Small intestine (tissue), 7 donors: ENCODE data around the gene TMEM98. TPM values are rescaled to one million over a fixed set of nuclear protein-coding genes. Genes with fewer than 3 reads are reported as not detected.
"Not testable (repeated sequence)": the region's sequence is repeated elsewhere in the genome, so short reads cannot be mapped to it uniquely, and the experiment has no call there.

Source experiments
- DNase-seq, 2 donors: peaks; one replicate each; pipeline versions ENCODE4 v3.0.0 to v3.0.0-alpha.2; 2013
- FAIRE-seq: peaks from 2 replicates; lab custom pipeline; 2012; peaks lifted over from hg19 to GRCh38; lab: Jason Lieb, UNC
- H3K27ac ChIP-seq, 3 donors: one replicate each; pipeline ENCODE4 v1.5.1; 2013; ENCODE audit warnings: low read length in 2 of 3, mild to moderate bottlenecking in 2 of 3, control low read depth in 1 of 3, inconsistent platforms in 1 of 3, low read depth in 1 of 3, moderate library complexity in 1 of 3
- H3K27me3 ChIP-seq, 3 donors: one replicate each; pipeline ENCODE4 v1.6.1; 2013; ENCODE audit warnings: low read length in 3 of 3, inconsistent platforms in 1 of 3; ENCODE audit not compliant: control insufficient read depth in 3 of 3, insufficient read depth in 3 of 3
- H3K36me3 ChIP-seq, 3 donors: one replicate each; pipeline ENCODE4 v1.6.1; 2013; ENCODE audit warnings: low read length in 3 of 3, inconsistent platforms in 1 of 3, low read depth in 1 of 3, mild to moderate bottlenecking in 1 of 3, moderate library complexity in 1 of 3; ENCODE audit not compliant: control insufficient read depth in 3 of 3, insufficient read depth in 2 of 3
- H3K4me1 ChIP-seq, 3 donors: one replicate each; pipeline ENCODE4 v1.6.1; 2013; ENCODE audit warnings: low read length in 2 of 3, inconsistent platforms in 1 of 3, low read depth in 1 of 3, mild to moderate bottlenecking in 1 of 3, moderate library complexity in 1 of 3; ENCODE audit not compliant: control insufficient read depth in 3 of 3, insufficient read depth in 2 of 3
- H3K4me3 ChIP-seq, 3 donors: one replicate each; pipeline ENCODE4 v1.5.1; 2013; ENCODE audit warnings: low read length in 3 of 3, control low read depth in 1 of 3, inconsistent platforms in 1 of 3, low read depth in 1 of 3, mild to moderate bottlenecking in 1 of 3, moderate library complexity in 1 of 3
- H3K9me3 ChIP-seq, 2 donors: one replicate each; pipeline ENCODE4 v1.6.1; 2013; ENCODE audit warnings: low read depth in 1 of 2, low read length in 1 of 2; ENCODE audit not compliant: control insufficient read depth in 2 of 2, insufficient read depth in 1 of 2
- WGBS, 3 donors: extraction: QIAGEN DNeasy Blood & Tissue Kit; methylation state at CpG; one replicate each; pipeline ENCODE4 v1.1.7; 2013; 5-methylcytosine and 5-hydroxymethylcytosine counted together
- polyA plus RNA-seq, 4 donors: library from polyadenylated mRNA; stranded (reverse) in 3 of 4; unstranded in 1 of 4; fragments of 200-250 nt in 3 of 4; fragments of 120-200 nt in 1 of 4; gene quantifications; one replicate each; pipeline versions ENCODE4 v1.2.1 to v1.2.3, GENCODE V29; 2013
- donor health status: healthy with polysubstance abuse.
- donor health status: control.
- donor health status: control.
- donor health status: Bipolar disorder and iron deficiency.
- donor health status: healthy.

TMEM98 gene
- polyA plus RNA-seq, 4 donors: 52.8 to 203 (median 78.5) TPM

- not testable (repeated sequence) for DNase-seq, H3K27ac ChIP-seq, FAIRE-seq, H3K4me3 ChIP-seq, H3K36me3 ChIP-seq, H3K27me3 ChIP-seq, H3K4me1 ChIP-seq
- peaks cover 0 to 22% of the 10 kb centered on the region in 2 donors for H3K9me3 ChIP-seq
- WGBS, 3 donors: 71 to 90% (median 82%) methylated on average over 3 of the region's 3 CpGs
These were observed 53.7 kb downstream of the TMEM98 start for GRCh38 chr17:32981611-32982010.

GRCh38 chr17:32985050-32985756, 57.2 kb downstream of the TMEM98 start:
- H3K4me1 ChIP-seq: peaks cover 0 to 2% (median 0%) of the 10 kb centered on the region in 3 donors
- WGBS, 3 donors: 43 to 63% (median 44%) methylated on average over 4 of the region's 4 CpGs
- DNase-seq (no peak), FAIRE-seq (no peak)
- H3K27me3 ChIP-seq: peaks cover 0 to 2% (median 0%) of the 10 kb centered on the region in 3 donors
- H3K4me3 ChIP-seq: no peak overlapping the region
- no peaks in the 10 kb centered on the region for H3K36me3 ChIP-seq
- H3K9me3 ChIP-seq: peaks cover 0 to 35% of the 10 kb centered on the region in 2 donors
- H3K27ac ChIP-seq: no peak overlapping the region

GRCh38 chr17:32987453-32987805, 59.5 kb downstream of the TMEM98 start:
- 20 to 53% (median 37%) methylated on average over 1 of the region's 1 CpG for WGBS, 3 donors

GRCh38 chr17:32987868-32988267, 59.9 kb downstream of the TMEM98 start:
- FAIRE-seq, DNase-seq, H3K36me3 ChIP-seq, H3K27me3 ChIP-seq, H3K4me3 ChIP-seq, H3K4me1 ChIP-seq, H3K27ac ChIP-seq: not testable (repeated sequence)
- WGBS, 3 donors: 63 to 73% (median 63%) methylated on average over 2 of the region's 2 CpGs
- peaks cover 0 to 20% of the 10 kb centered on the region in 2 donors for H3K9me3 ChIP-seq

More at GRCh38 chr17:32987453-32987805, 59.5 kb downstream of the TMEM98 start:
- H3K4me1 ChIP-seq, FAIRE-seq, H3K27me3 ChIP-seq, DNase-seq, H3K36me3 ChIP-seq, H3K4me3 ChIP-seq, H3K27ac ChIP-seq: not testable (repeated sequence)
- H3K9me3 ChIP-seq: peaks cover 0 to 22% of the 10 kb centered on the region in 2 donors

- FAIRE-seq (no peak), DNase-seq (no peak)
- Histone ChIP-seq H3K27ac (no peak overlapping the region), H3K36me3 (no peaks in the 10 kb centered on the region), H3K4me1 (peaks cover 0 to 7% (median 0%) of the 10 kb centered on the region in 3 donors), H3K27me3 (no peaks in the 10 kb centered on the region), H3K4me3 (no peak overlapping the region), H3K9me3 (peaks cover 0 to 15% of the 10 kb centered on the region in 2 donors)
- 66 to 77% (median 75%) methylated on average over 3 of the region's 3 CpGs for WGBS, 3 donors
These were observed 60.6 kb downstream of the TMEM98 start for GRCh38 chr17:32988481-32989101.

GRCh38 chr17:32992321-32993033, 64.5 kb downstream of the TMEM98 start:
- WGBS, 3 donors: 49 to 63% (median 50%) methylated on average over 13 of the region's 13 CpGs

GRCh38 chr17:32993977-32994376, 66.0 kb downstream of the TMEM98 start:
- FAIRE-seq: no peak
- no peak for DNase-seq
- WGBS, 3 donors: 43 to 46% (median 44%) methylated on average over 9 of the region's 9 CpGs
- no peak overlapping the region for H3K27ac ChIP-seq
- H3K9me3 ChIP-seq: no peaks in the 10 kb centered on the region
- no peaks in the 10 kb centered on the region for H3K27me3 ChIP-seq
- H3K4me1 ChIP-seq: peaks cover 0 to 9% (median 0%) of the 10 kb centered on the region in 3 donors
- H3K36me3 ChIP-seq: no peaks in the 10 kb centered on the region
- no peak overlapping the region for H3K4me3 ChIP-seq

More at GRCh38 chr17:32992321-32993033, 64.5 kb downstream of the TMEM98 start:
- peak; percentile 57 to 65 for DNase-seq
- H3K4me3 ChIP-seq: no peak overlapping the region
- H3K36me3 ChIP-seq: no peaks in the 10 kb centered on the region
- H3K9me3 ChIP-seq: peaks cover 0 to 8% of the 10 kb centered on the region in 2 donors
- H3K27ac ChIP-seq: no peak overlapping the region
- no peak for FAIRE-seq
- H3K4me1 ChIP-seq: peaks cover 0 to 7% (median 0%) of the 10 kb centered on the region in 3 donors
- no peaks in the 10 kb centered on the region for H3K27me3 ChIP-seq
